Left ventricle myocardium inferior (tissue), 1 donor: ENCODE results near the gene CFAP298. TPM values are rescaled to one million over a fixed set of nuclear protein-coding genes. Genes with fewer than 3 reads are reported as not detected.
A peak's percentile ranks its signal among the peaks of the same experiment; 100 is the strongest.
"Not testable (repeated sequence)": the region's sequence is repeated elsewhere in the genome, so short reads cannot be mapped to it uniquely, and the experiment has no call there.

ENCODE experiments used
- DNase-seq: peaks from one replicate; pipeline ENCODE4 v3.0.0-alpha.2; 2020
- H3K27ac ChIP-seq: fragments of 200-600 bp; replicated peaks from 2 replicates; pipeline ENCODE4 v1.8.0; 2021
- H3K27me3 ChIP-seq: fragments of 200-600 bp; 2 replicates; pipeline ENCODE4 v1.8.0; 2021; ENCODE audit warnings: low read depth
- H3K36me3 ChIP-seq: fragments of 200-600 bp; 2 replicates; pipeline ENCODE4 v1.8.0; 2021
- H3K4me1 ChIP-seq: fragments of 200-600 bp; 2 replicates; pipeline ENCODE4 v1.8.0; 2021
- H3K4me3 ChIP-seq: fragments of 200-600 bp; 2 replicates; pipeline ENCODE4 v1.8.0; 2021; ENCODE audit warnings: mild to moderate bottlenecking, moderate library complexity
- H3K9me3 ChIP-seq: fragments of 200-600 bp; replicated peaks from 2 replicates; pipeline ENCODE4 v1.8.0; 2021
- intact Hi-C: fragments of 100-400 bp; cut with micrococcal nuclease; formaldehyde crosslinking; loops from one replicate; pipeline ENCODE4 v1.11.0; 2022
- long read RNA-seq: library from polyadenylated mRNA; unstranded; transcript quantifications from one replicate; pipeline ENCODE4 v2.0.0, GENCODE V29; 2021
- total RNA-seq: library from RNA; stranded (reverse); fragmentation: NEBNext Ultra II Directional; extraction: Animal tissue kit (Norgen Biotek cat#: 25700); gene quantifications from one replicate; pipeline ENCODE4 v1.2.1, GENCODE V29; 2021
- TF ChIP-seq, protein P1 (sequence below): fragments of 200-600 bp; IDR thresholded peaks from 2 replicates; pipeline ENCODE4 v1.8.0; 2021; ENCODE audit warnings: antibody characterized with exemption, mild to moderate bottlenecking, borderline replicate concordance
- donor health status: DM: no; HTN: yes; CAD: no; lungs with severe emphysema.

CFAP298 gene, protein sequence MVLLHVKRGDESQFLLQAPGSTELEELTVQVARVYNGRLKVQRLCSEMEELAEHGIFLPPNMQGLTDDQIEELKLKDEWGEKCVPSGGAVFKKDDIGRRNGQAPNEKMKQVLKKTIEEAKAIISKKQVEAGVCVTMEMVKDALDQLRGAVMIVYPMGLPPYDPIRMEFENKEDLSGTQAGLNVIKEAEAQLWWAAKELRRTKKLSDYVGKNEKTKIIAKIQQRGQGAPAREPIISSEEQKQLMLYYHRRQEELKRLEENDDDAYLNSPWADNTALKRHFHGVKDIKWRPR
- 20.2 TPM for total RNA-seq
- long read RNA-seq, transcript CFAP298-201 (7 exons, 1,692 nt) = major isoform, 29 of 38 reads
- long read RNA-seq, partial matches to known transcripts = 0 of 38 reads
- long read RNA-seq, other reads (novel, unspliced or antisense) = 6 of 38 reads

DNA sequence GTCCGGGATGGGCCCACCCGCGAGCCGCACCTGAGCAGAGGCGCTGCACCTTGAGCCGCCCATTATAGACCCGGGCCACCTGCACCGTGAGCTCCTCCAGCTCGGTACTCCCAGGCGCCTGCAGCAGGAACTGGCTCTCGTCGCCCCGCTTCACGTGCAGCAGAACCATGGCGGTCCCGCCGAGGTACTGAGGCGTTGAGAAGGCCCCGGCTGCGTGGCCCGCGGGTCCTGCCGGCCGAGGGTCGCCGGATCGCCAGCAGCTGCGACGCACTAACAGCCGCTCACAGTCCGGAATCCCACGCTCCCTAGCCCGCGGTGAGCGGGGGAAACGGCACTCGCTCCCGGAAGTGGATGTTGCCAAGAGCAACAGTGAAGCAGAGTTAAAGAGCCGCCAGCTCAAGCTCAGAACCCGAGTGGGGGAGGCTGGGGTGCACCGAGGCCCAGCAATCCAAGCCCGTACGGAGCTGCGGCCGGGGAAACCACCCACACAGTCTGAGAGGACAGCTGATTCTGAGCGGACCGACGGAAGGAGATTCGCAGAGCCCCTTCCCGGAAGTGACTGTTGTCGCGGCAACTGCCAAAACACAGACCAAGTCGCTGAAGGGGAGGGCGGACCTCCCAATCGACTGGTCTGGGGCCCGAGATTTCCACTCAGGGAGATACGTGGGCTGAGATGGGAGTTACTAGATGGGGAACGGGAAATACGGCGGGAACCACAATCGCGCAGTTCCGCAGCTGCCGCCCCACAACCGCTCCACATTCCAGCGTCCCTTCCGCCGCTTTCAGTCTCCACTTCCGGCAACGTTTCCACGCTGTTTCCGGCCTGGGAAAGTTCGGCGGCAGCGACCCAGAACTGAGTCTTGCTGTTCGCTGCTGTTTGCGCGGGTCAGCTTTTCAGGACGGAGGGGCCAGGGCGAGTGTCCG lies at the start of gene CFAP298:
Gene CFAP298, minus strand, starts transcription at position 303 of the 924 bp plus-strand sequence. Its CDS starts 134 bp downstream, at position 169.
- intact Hi-C loops = no loop called here
- H3K27ac ChIP-seq = peak within 1 kb of the TSS; percentile 97
- TF ChIP-seq, protein P1, sequence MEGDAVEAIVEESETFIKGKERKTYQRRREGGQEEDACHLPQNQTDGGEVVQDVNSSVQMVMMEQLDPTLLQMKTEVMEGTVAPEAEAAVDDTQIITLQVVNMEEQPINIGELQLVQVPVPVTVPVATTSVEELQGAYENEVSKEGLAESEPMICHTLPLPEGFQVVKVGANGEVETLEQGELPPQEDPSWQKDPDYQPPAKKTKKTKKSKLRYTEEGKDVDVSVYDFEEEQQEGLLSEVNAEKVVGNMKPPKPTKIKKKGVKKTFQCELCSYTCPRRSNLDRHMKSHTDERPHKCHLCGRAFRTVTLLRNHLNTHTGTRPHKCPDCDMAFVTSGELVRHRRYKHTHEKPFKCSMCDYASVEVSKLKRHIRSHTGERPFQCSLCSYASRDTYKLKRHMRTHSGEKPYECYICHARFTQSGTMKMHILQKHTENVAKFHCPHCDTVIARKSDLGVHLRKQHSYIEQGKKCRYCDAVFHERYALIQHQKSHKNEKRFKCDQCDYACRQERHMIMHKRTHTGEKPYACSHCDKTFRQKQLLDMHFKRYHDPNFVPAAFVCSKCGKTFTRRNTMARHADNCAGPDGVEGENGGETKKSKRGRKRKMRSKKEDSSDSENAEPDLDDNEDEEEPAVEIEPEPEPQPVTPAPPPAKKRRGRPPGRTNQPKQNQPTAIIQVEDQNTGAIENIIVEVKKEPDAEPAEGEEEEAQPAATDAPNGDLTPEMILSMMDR = no peak

DNA sequence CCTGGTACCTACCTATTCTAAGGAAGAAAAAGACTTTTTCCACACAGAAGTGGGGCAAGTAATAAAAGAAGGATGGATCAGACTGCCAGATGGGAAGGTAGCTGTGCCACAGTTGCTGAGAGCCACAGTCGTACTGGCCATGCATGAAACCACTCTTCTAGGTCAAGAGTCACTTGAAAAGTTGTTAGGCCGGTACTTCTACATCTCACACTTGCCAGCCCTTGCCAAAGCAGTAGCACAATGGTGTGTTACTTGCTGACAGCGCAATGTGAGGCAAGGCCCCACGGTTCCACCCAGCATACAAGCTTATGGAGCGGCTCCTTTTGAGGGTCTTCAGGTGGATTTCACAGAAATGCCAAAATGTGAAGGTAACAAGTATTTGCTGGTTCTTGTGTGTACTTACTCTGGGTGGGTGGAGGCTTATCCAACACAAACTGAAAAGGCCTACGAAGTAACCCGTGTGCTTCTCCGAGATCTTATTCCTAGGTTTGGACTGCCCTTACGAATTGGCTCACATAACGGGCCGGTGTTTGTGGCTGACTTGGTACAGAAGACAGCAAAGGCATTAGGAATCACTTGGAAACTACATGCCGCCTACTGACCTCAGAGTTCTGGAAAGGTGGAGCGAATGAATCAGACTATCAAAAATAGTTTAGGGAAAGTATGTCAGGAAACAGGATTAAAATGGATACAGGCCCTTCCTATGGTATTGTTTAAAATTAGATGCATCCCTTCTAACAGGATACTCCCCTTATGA lies 49.0 kb upstream of the CFAP298 start:
- H3K27me3 ChIP-seq, H3K4me3 ChIP-seq, intact Hi-C loops, DNase-seq, H3K27ac ChIP-seq, H3K4me1 ChIP-seq: not testable (repeated sequence)
- Histone ChIP-seq H3K9me3 (peaks cover 17% of the 10 kb centered on the region), H3K36me3 (peaks cover 78% of the 10 kb centered on the region)

More for the DNA sequence above, at the start of gene CFAP298:
- Histone ChIP-seq H3K9me3 (no peaks in the 10 kb centered on the region), H3K4me1 (peaks cover 41% of the 10 kb centered on the region), H3K36me3 (peaks cover 29% of the 10 kb centered on the region), H3K4me3 (peak within 1 kb of the TSS; percentile 76), H3K27me3 (no peaks in the 10 kb centered on the region)
- peak; percentile 83 for DNase-seq

DNA sequence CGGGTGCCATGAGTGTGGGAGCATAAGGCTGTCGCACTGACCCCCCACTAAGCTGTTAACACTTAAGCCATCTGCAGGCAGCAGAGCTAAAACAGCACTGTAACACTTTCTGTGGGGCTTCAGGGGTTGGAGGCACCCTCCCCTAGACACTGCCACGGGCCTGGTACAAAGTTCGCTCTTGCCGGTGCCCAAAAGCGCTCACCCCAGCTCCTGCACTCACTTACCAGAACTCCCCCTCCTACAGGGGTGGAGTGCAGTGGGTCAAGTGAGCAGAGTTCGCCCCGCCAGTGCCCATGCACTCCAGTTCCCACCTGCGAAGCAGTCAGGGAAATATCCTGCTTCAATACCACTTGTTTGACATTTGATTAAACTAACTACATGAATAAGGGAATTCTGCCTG lies 46.3 kb upstream of the CFAP298 start:
- Histone ChIP-seq H3K36me3 (peaks cover 63% of the 10 kb centered on the region), H3K4me1 (no peaks in the 10 kb centered on the region), H3K9me3 (no peaks in the 10 kb centered on the region), H3K4me3 (no peak overlapping the region), H3K27ac (no peak overlapping the region), H3K27me3 (no peaks in the 10 kb centered on the region)
- TF ChIP-seq, protein P1 = no peak
- no peak for DNase-seq
- intact Hi-C loops = no loop called here

DNA sequence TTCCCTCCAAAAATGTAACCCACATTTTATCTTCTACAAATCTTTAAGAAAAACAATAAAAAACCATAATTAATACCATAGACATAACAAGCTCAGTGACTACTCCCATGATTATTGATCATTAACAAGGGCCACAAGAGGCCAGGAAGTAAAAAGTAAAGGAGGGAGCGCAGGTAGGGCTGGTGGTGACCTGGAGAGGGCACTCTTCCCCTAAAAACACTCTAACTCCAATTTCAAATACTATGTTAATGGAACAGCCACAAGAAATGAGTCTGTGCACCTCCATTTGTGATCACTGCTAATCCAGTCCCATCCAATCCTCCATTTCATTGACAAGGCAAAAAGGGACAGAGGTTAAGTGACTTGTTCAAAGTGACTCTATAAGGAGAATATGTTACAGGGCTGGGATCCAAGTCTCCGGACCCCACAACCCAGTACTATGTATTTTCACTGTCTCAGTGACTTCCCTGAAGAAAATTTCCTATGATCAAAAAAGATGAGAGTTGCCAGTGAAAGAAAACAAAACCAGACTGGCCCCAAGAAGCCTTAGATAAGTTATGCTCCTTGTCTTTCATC lies 41.2 kb upstream of the CFAP298 start:
- H3K27me3 ChIP-seq = no peaks in the 10 kb centered on the region
- H3K36me3 ChIP-seq = peaks cover 54% of the 10 kb centered on the region
- H3K27ac ChIP-seq = no peak overlapping the region
- H3K4me1 ChIP-seq = no peaks in the 10 kb centered on the region
- TF ChIP-seq, protein P1 = peak; percentile 65
- intact Hi-C loops = no loop called here
- H3K4me3 ChIP-seq = no peak overlapping the region
- DNase-seq = no peak
- H3K9me3 ChIP-seq = no peaks in the 10 kb centered on the region

DNA sequence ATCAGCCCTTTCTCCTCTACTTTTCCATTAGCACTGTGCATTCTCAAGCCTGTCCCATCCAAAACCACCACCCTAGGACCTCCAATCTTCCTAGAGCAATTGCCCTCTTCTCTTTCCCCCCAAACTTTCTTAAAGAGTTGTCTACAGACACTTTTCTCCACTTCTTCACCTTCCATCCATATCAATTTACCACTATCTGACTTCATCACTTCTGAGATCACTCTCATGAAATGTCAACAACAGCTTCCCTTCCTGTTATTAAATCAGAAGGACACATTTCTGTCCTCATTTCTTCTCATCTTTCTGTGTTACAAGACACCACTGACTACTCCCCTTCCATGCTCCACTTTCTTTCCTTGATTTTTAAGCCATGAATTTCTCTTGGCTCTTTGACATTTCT lies 36.0 kb upstream of the CFAP298 start:
- intact Hi-C loops = no loop called here
- H3K36me3 ChIP-seq = peaks cover 73% of the 10 kb centered on the region

More for the DNA sequence above, 36.0 kb upstream of the CFAP298 start:
- H3K9me3 ChIP-seq = no peaks in the 10 kb centered on the region
- no peaks in the 10 kb centered on the region for H3K4me1 ChIP-seq
- no peak overlapping the region for H3K4me3 ChIP-seq
- H3K27ac ChIP-seq = no peak overlapping the region
- DNase-seq = no peak
- H3K27me3 ChIP-seq = no peaks in the 10 kb centered on the region
- TF ChIP-seq, protein P1 = no peak
